SK-N-SH (cell line): ENCODE results near the gene TEAD3. TPM values are rescaled to one million over a fixed set of nuclear protein-coding genes. Genes with fewer than 3 reads are reported as not detected.

Experiments
- CTCF ChIA-PET: fragments of 300-600, 350-600 bp; formaldehyde crosslinking; extraction: SDS; loops from one replicate; lab custom pipeline; 2021; lab: Yijun Ruan, JAX
- POLR2A ChIA-PET: fragments of 350-600 bp; sonication (Branson Sonifier 250); formaldehyde crosslinking; extraction: SDS; loops from one replicate; lab custom pipeline; 2020; ENCODE audit warnings: antibody characterized with exemption, inconsistent platforms; lab: Yijun Ruan, JAX
- DNase-seq: peaks from one replicate; pipeline ENCODE4 v3.0.0; 2012
- H2AFZ ChIP-seq: fragments of 200-600 bp; sonication (generic); 2 replicates; pipeline ENCODE4 v1.8.1; 2016; ENCODE audit warnings: antibody characterized with exemption, mild to moderate bottlenecking, low read depth
- H3F3A ChIP-seq: fragments of 200-600 bp; sonication (generic); replicated peaks from 2 replicates; pipeline ENCODE3; 2016; ENCODE audit warnings: antibody characterized with exemption, mild to moderate bottlenecking; ENCODE audit not compliant: insufficient read depth
- H3K27ac ChIP-seq, 2 experiments: fragments of 200-500 bp in 1 of 2; fragments of 200-600 bp in 1 of 2; sonication (Bioruptor generic) in 1 of 2; sonication (generic), shearing (Covaris generic) in 1 of 2; 2 replicates each; pipeline versions ENCODE4 v1.5.1 to v1.6.1; 2014 to 2016; ENCODE audit warnings: low read depth in 2 of 2, inconsistent platforms in 1 of 2, low read length in 1 of 2, mild to moderate bottlenecking in 1 of 2, mixed read lengths in 1 of 2
- H3K27me3 ChIP-seq: fragments of 200-600 bp; sonication (generic), shearing (Covaris generic); 2 replicates; pipeline ENCODE4 v1.6.1; 2016; ENCODE audit warnings: mixed run types; ENCODE audit not compliant: insufficient read depth
- H3K36me3 ChIP-seq, 2 experiments: fragments of 200-500 bp in 1 of 2; fragments of 200-600 bp in 1 of 2; sonication (Bioruptor generic) in 1 of 2; sonication (generic) in 1 of 2; replicated peaks in 1 of 2; 2 replicates each; pipeline versions ENCODE3 to v1.5.1; 2014 to 2016; ENCODE audit warnings: low read length in 1 of 2, mild to moderate bottlenecking in 1 of 2; ENCODE audit not compliant: insufficient read depth in 2 of 2, control insufficient read depth in 1 of 2
- H3K4me1 ChIP-seq, 2 experiments: fragments of 200-500 bp in 1 of 2; fragments of 200-600 bp in 1 of 2; sonication (Bioruptor generic) in 1 of 2; sonication (generic), shearing (Covaris generic) in 1 of 2; 2 replicates each; pipeline versions ENCODE4 v1.5.1 to v1.6.1; 2014 to 2016; ENCODE audit warnings: low read depth in 1 of 2, low read length in 1 of 2, mixed run types in 1 of 2; ENCODE audit not compliant: insufficient read depth in 2 of 2, control insufficient read depth in 1 of 2
- H3K4me2 ChIP-seq: fragments of 200-600 bp; sonication (generic), shearing (Covaris generic); 2 replicates; pipeline ENCODE4 v1.6.1; 2017; ENCODE audit warnings: mixed run types
- H3K4me3 ChIP-seq, 2 experiments: fragments of 200-500 bp in 1 of 2; fragments of 200-600 bp in 1 of 2; sonication (Bioruptor generic) in 1 of 2; sonication (generic), shearing (Covaris generic) in 1 of 2; 2 replicates each; pipeline versions ENCODE4 v1.5.1 to v1.8.1; 2014 to 2016; ENCODE audit warnings: low read depth in 2 of 2, inconsistent platforms in 1 of 2, low read length in 1 of 2, mild to moderate bottlenecking in 1 of 2, mixed read lengths in 1 of 2, moderate library complexity in 1 of 2
- H3K79me2 ChIP-seq: fragments of 200-600 bp; sonication (generic); 2 replicates; pipeline ENCODE4 v1.8.1; 2017; ENCODE audit warnings: mild to moderate bottlenecking; ENCODE audit not compliant: insufficient read depth
- H3K9ac ChIP-seq: fragments of 200-600 bp; sonication (generic); 2 replicates; pipeline ENCODE4 v1.6.1; 2017; ENCODE audit warnings: mixed run types
- H3K9me2 ChIP-seq: fragments of 200-600 bp; sonication (generic); 2 replicates; pipeline ENCODE4 v1.6.1; 2017; ENCODE audit warnings: mixed run types
- H3K9me3 ChIP-seq: fragments of 200-600 bp; sonication (generic); 2 replicates; pipeline ENCODE4 v1.6.1; 2017; ENCODE audit warnings: mixed run types, mild to moderate bottlenecking, moderate library complexity
- H4K20me1 ChIP-seq: fragments of 200-600 bp; sonication (generic); 2 replicates; pipeline ENCODE4 v1.6.1; 2017; ENCODE audit warnings: mild to moderate bottlenecking, mixed run types; ENCODE audit not compliant: insufficient read depth
- CHD2 ChIP-seq: fragments of 150-350 bp; IDR thresholded peaks from 2 replicates; pipeline ENCODE4 v1.6.1; 2018; ENCODE audit warnings: low read length; ENCODE audit not compliant: partially characterized antibody
- FOSL2 ChIP-seq: IDR thresholded peaks from 2 replicates; pipeline ENCODE4 v1.4.0; 2012; ENCODE audit warnings: low read depth, mild to moderate bottlenecking, moderate library complexity, borderline replicate concordance
- IRF3 ChIP-seq: fragments of 150-350 bp; IDR thresholded peaks from 2 replicates; pipeline ENCODE4 v1.6.1; 2016; ENCODE audit warnings: mild to moderate bottlenecking, low read depth, low read length
- MAX ChIP-seq: IDR thresholded peaks from 2 replicates; pipeline ENCODE4 v1.4.0; 2012; ENCODE audit warnings: low read depth
- MEF2A ChIP-seq: IDR thresholded peaks from 2 replicates; pipeline ENCODE4 v1.4.0; 2012; ENCODE audit warnings: low read depth, borderline replicate concordance
- NFIC ChIP-seq: IDR thresholded peaks from 2 replicates; pipeline ENCODE4 v1.4.0; 2012; ENCODE audit warnings: borderline replicate concordance
- PBX3 ChIP-seq: IDR thresholded peaks from 2 replicates; pipeline ENCODE4; 2012
- SMC3 ChIP-seq: IDR thresholded peaks from 2 replicates; pipeline ENCODE4 v1.6.1; 2012; ENCODE audit warnings: low read depth, low read length, improper control_type of control experiment
- TCF12 ChIP-seq: IDR thresholded peaks from 2 replicates; pipeline ENCODE4 v1.4.0; 2012
- TEAD4 ChIP-seq: IDR thresholded peaks from 2 replicates; pipeline ENCODE4 v1.4.0; 2012; ENCODE audit warnings: mild to moderate bottlenecking, borderline replicate concordance; ENCODE audit not compliant: insufficient read depth
- USF1 ChIP-seq: IDR thresholded peaks from 2 replicates; pipeline ENCODE4 v1.4.0; 2012; ENCODE audit warnings: low read depth, borderline replicate concordance
- USF2 ChIP-seq: fragments of 150-350 bp; IDR thresholded peaks from 2 replicates; pipeline ENCODE4 v1.6.1; 2017; ENCODE audit warnings: antibody characterized with exemption, low read length, low read depth, borderline replicate concordance
- ZBTB33 ChIP-seq: IDR thresholded peaks from 2 replicates; pipeline ENCODE4 v1.4.0; 2012; ENCODE audit warnings: low read depth, borderline replicate concordance
- WGBS: methylation state at CpG from one replicate; pipeline ENCODE4 v1.1.6; 2017; ENCODE audit warnings: low lambda C conversion rate; 5-methylcytosine and 5-hydroxymethylcytosine counted together
- polyA plus RNA-seq, 3 experiments: library from polyadenylated mRNA; depleted of rRNA; stranded (reverse); fragments of >200 nt; gene quantifications; 2 replicates each; pipeline ENCODE4 v1.2.3, GENCODE V29; 2012

TEAD3 gene
- polyA plus RNA-seq, 1 of the 3 experiments (the other 2 are of a cell fraction), result 7.1 TPM

GRCh38 chr6:35492258-35492973 lies 4.5 kb downstream of the TEAD3 start:
- Histone ChIP-seq H2AFZ (no peak overlapping the region), H3K9ac (no peak overlapping the region), H3K4me2 (no peak overlapping the region), H3K4me1 (peaks cover 22 to 58% of the 10 kb centered on the region in 2 experiments; a peak in 2 of 4 replicates), H3K27ac (no peak overlapping the region; a peak in 1 of 4 replicates), H4K20me1 (peaks cover 21% of the 10 kb centered on the region; the same call in 1 of the 2 replicates), H3K27me3 (no peaks in the 10 kb centered on the region), H3K36me3 (no peaks in the 10 kb centered on the region), H3K9me2 (no peaks in the 10 kb centered on the region)
- POLR2A ChIA-PET, result interaction anchor here (0.9 to 1.4 kb wide), 4 partner anchors 15 to 21 kb away, joined by 4 to 8 read pairs (median 6); no protein-coding TSS in a partner anchor
- peak; percentile 62 for DNase-seq
- CTCF ChIA-PET, result interaction anchor here (0.6 to 1.4 kb wide), 4 partner anchors 20 to 245 kb away, joined by 3 to 5 read pairs (median 3); no protein-coding TSS in a partner anchor
- no peak for TF ChIP-seq FOSL2
- no peak for TF ChIP-seq SMC3
- no peak for TF ChIP-seq IRF3
- TF ChIP-seq PBX3, result no peak
- no peak for TF ChIP-seq USF1
- TF ChIP-seq TCF12, result no peak
- TF ChIP-seq USF2, result no peak
- no peak for TF ChIP-seq ZBTB33
- no peak for TF ChIP-seq MEF2A
- no peak for TF ChIP-seq MAX
- no peak for TF ChIP-seq NFIC
- TF ChIP-seq CHD2, result no peak
- no peak for TF ChIP-seq TEAD4
- TF ChIP-seq, all 33 proteins: peak for 0
- no peaks in the 10 kb centered on the region for H3K9me3 ChIP-seq
- WGBS, result 81% methylated on average over 3 of the region's 7 CpGs
- no peak overlapping the region for H3K4me3 ChIP-seq
- H3F3A ChIP-seq, result peaks cover 2% of the 10 kb centered on the region
- peaks cover 30% of the 10 kb centered on the region; the same call in 1 of the 2 replicates for H3K79me2 ChIP-seq
